Mesothelial cell of epicardium (in vitro differentiated cells): ENCODE data around the gene RNF14. TPM values are rescaled to one million over a fixed set of nuclear protein-coding genes. Genes with fewer than 3 reads are reported as not detected.
"Not testable (repeated sequence)": the region's sequence is repeated elsewhere in the genome, so short reads cannot be mapped to it uniquely, and the experiment has no call there.

Experiments used
- DNase-seq, 2 experiments: peaks; one replicate each; pipeline ENCODE4 v3.0.0; 2021; ENCODE audit warnings: low spot score in 2 of 2; ENCODE audit not compliant: unreplicated experiment in 2 of 2
- H3K27ac Mint-ChIP-seq: 2 replicates; pipeline ENCODE4 v1.8.0; 2021; ENCODE audit warnings: mixed read lengths
- H3K27me3 Mint-ChIP-seq: 2 replicates; pipeline ENCODE4 v1.8.0; 2021; ENCODE audit warnings: low read depth, mixed read lengths
- H3K36me3 Mint-ChIP-seq: 2 replicates; pipeline ENCODE4 v1.8.0; 2021; ENCODE audit warnings: mixed read lengths
- H3K4me1 Mint-ChIP-seq: 2 replicates; pipeline ENCODE4 v1.8.0; 2021; ENCODE audit warnings: mixed read lengths
- H3K4me3 Mint-ChIP-seq: 2 replicates; pipeline ENCODE4 v1.8.0; 2021; ENCODE audit warnings: mild to moderate bottlenecking, moderate library complexity, mixed read lengths
- H3K9me3 Mint-ChIP-seq: 2 replicates; pipeline ENCODE4 v1.8.0; 2021; ENCODE audit warnings: mixed read lengths
- CTCF ChIP-seq: fragments of 200-600 bp; sonication (generic); IDR thresholded peaks from one replicate; pipeline ENCODE4 v1.5.0; 2021; ENCODE audit warnings: antibody characterized with exemption; ENCODE audit not compliant: unreplicated experiment
- total RNA-seq: library from RNA; stranded (reverse); gene quantifications from 3 replicates; pipeline ENCODE4 v1.2.1, GENCODE V29; 2021

Gene RNF14
- 34.0 to 36.5 TPM (median 35.1 TPM) in 3 replicates for total RNA-seq

- H3K27me3 Mint-ChIP-seq: no peaks in the 10 kb centered on the region
- peak within 1 kb of the TSS; percentile 96 for H3K4me3 Mint-ChIP-seq
- H3K36me3 Mint-ChIP-seq: peaks cover 5% of the 10 kb centered on the region
- peak; percentile 90 to 95 for DNase-seq
- peaks cover 22% of the 10 kb centered on the region for H3K4me1 Mint-ChIP-seq
- peak within 1 kb of the TSS; percentile 99 for H3K27ac Mint-ChIP-seq
- TF ChIP-seq CTCF: peak; percentile 88
- no peaks in the 10 kb centered on the region for H3K9me3 Mint-ChIP-seq
Measured at GRCh38 chr5:141968914-141969608, at the start of gene RNF14. Gene RNF14, plus strand, starts transcription at chr5:141969105. Its CDS starts 4,484 bp downstream, at chr5:141973589.

GRCh38 chr5:141919218-141920119 lies 49.4 kb upstream of the RNF14 start:
- DNase-seq: no peak
- H3K9me3 Mint-ChIP-seq: no peaks in the 10 kb centered on the region

GRCh38 chr5:141920771-141921170 lies 48.1 kb upstream of the RNF14 start:
- H3K4me1 Mint-ChIP-seq: peaks cover 12% of the 10 kb centered on the region
- H3K4me3 Mint-ChIP-seq: no peak overlapping the region
- no peak overlapping the region for H3K27ac Mint-ChIP-seq
- H3K9me3 Mint-ChIP-seq: no peaks in the 10 kb centered on the region
- H3K36me3 Mint-ChIP-seq: peaks cover 6% of the 10 kb centered on the region
- TF ChIP-seq CTCF: no peak
- H3K27me3 Mint-ChIP-seq: peaks cover 19% of the 10 kb centered on the region
- DNase-seq: no peak

More at GRCh38 chr5:141919218-141920119, 49.4 kb upstream of the RNF14 start:
- Mint-ChIP-seq H3K27me3 (peaks cover 29% of the 10 kb centered on the region), H3K4me1 (peaks cover 9% of the 10 kb centered on the region), H3K27ac (no peak overlapping the region), H3K4me3 (no peak overlapping the region), H3K36me3 (peaks cover 1% of the 10 kb centered on the region)
- TF ChIP-seq CTCF: no peak

GRCh38 chr5:141922827-141923447 lies 46.0 kb upstream of the RNF14 start:
- H3K9me3 Mint-ChIP-seq, H3K27me3 Mint-ChIP-seq, DNase-seq: not testable (repeated sequence)
- H3K36me3 Mint-ChIP-seq: peaks cover 17% of the 10 kb centered on the region
- H3K27ac Mint-ChIP-seq: peak overlapping the region; percentile 96
- peak overlapping the region; percentile 68 for H3K4me3 Mint-ChIP-seq
- peaks cover 12% of the 10 kb centered on the region for H3K4me1 Mint-ChIP-seq

- Mint-ChIP-seq H3K4me1 (peaks cover 12% of the 10 kb centered on the region), H3K9me3 (no peaks in the 10 kb centered on the region), H3K27me3 (no peaks in the 10 kb centered on the region), H3K4me3 (peak within 1 kb of the TSS; percentile 68), H3K36me3 (peaks cover 22% of the 10 kb centered on the region), H3K27ac (peak within 1 kb of the TSS; percentile 96)
- no peak for TF ChIP-seq CTCF
- DNase-seq: peak; percentile 78 to 90
Measured at GRCh38 chr5:141923448-141924313, 45.2 kb upstream of the RNF14 start, which contains the start of gene DELE1. Gene DELE1, plus strand, starts transcription at chr5:141923871. Its CDS starts 71 bp downstream, at chr5:141923942.
